HAP-1 (cell line): ENCODE data around the gene TJP2.

Experiments used
- DNase-seq, 2 experiments: peaks; one replicate each; pipeline ENCODE4 v3.0.0-alpha.2; 2016 to 2020; ENCODE audit warnings: low spot score in 2 of 2
- H3K27me3 ChIP-seq: fragments of 250-450 bp; sonication (Bioruptor Pico); 2 replicates; pipeline ENCODE4 v1.5.1; 2020; ENCODE audit warnings: low read depth, mild to moderate bottlenecking, moderate library complexity
- H3K36me3 ChIP-seq: fragments of 250-450 bp; sonication (Bioruptor Pico); replicated peaks from 2 replicates; pipeline ENCODE4 v1.5.1; 2020; ENCODE audit warnings: mild to moderate bottlenecking
- H3K4me1 ChIP-seq: fragments of 250-450 bp; sonication (Bioruptor Pico); 2 replicates; pipeline ENCODE4 v1.5.1; 2020; ENCODE audit warnings: mild to moderate bottlenecking
- H3K4me3 ChIP-seq: fragments of 250-450 bp; sonication (Bioruptor Pico); 2 replicates; pipeline ENCODE4 v1.5.1; 2020; ENCODE audit warnings: mild to moderate bottlenecking, moderate library complexity
- H3K9me3 ChIP-seq: fragments of 250-450 bp; sonication (Bioruptor Pico); 2 replicates; pipeline ENCODE4 v1.5.1; 2020; ENCODE audit warnings: mild to moderate bottlenecking, moderate library complexity
- in situ Hi-C: fragments of 300-500 bp; cut with MboI; formaldehyde crosslinking; loops from 3 replicates; pipeline ENCODE4 v1.14.3; 2020; ENCODE audit warnings: low sequenced_read_pairs, inconsistent platforms, mixed read lengths

The TJP2 gene

GRCh38 chr9:69237702-69238295, 63.7 kb downstream of the TJP2 start:
- Histone ChIP-seq H3K4me3 (no peak overlapping the region), H3K36me3 (peaks cover 18% of the 10 kb centered on the region), H3K27me3 (no peaks in the 10 kb centered on the region), H3K4me1 (no peaks in the 10 kb centered on the region), H3K9me3 (no peaks in the 10 kb centered on the region)
- in situ Hi-C loops, result no loop called here
- DNase-seq, result no peak

- no peaks in the 10 kb centered on the region for H3K27me3 ChIP-seq
- no peaks in the 10 kb centered on the region for H3K4me1 ChIP-seq
- no peak overlapping the region for H3K4me3 ChIP-seq
- peaks cover 12% of the 10 kb centered on the region for H3K36me3 ChIP-seq
- in situ Hi-C loops, result no loop called here
- DNase-seq, result no peak
- no peaks in the 10 kb centered on the region for H3K9me3 ChIP-seq
Observed at GRCh38 chr9:69243116-69243515, 69.0 kb downstream of the TJP2 start.

GRCh38 chr9:69246629-69247028, 72.6 kb downstream of the TJP2 start:
- peaks cover 3% of the 10 kb centered on the region; the same call in 1 of the 2 replicates for H3K36me3 ChIP-seq
- in situ Hi-C loops, result no loop called here
- no peaks in the 10 kb centered on the region for H3K27me3 ChIP-seq

GRCh38 chr9:69248005-69248404, 73.9 kb downstream of the TJP2 start:
- Histone ChIP-seq H3K27me3 (no peaks in the 10 kb centered on the region), H3K4me1 (no peaks in the 10 kb centered on the region), H3K36me3 (peaks cover 6% of the 10 kb centered on the region; the same call in 1 of the 2 replicates), H3K4me3 (no peak overlapping the region), H3K9me3 (no peaks in the 10 kb centered on the region)
- DNase-seq, result no peak
- in situ Hi-C loops, result no loop called here

More at GRCh38 chr9:69246629-69247028, 72.6 kb downstream of the TJP2 start:
- no peak for DNase-seq
- no peaks in the 10 kb centered on the region for H3K4me1 ChIP-seq
- no peak overlapping the region for H3K4me3 ChIP-seq
- H3K9me3 ChIP-seq, result no peaks in the 10 kb centered on the region

- H3K27me3 ChIP-seq, result no peaks in the 10 kb centered on the region
- in situ Hi-C loops, result no loop called here
- H3K36me3 ChIP-seq, result peaks cover 13% of the 10 kb centered on the region; the same call in 1 of the 2 replicates
- DNase-seq, result no peak
- no peaks in the 10 kb centered on the region for H3K4me1 ChIP-seq
- H3K9me3 ChIP-seq, result no peaks in the 10 kb centered on the region
- H3K4me3 ChIP-seq, result no peak overlapping the region
Observed at GRCh38 chr9:69249337-69249736, 75.3 kb downstream of the TJP2 start.

GRCh38 chr9:69250681-69251080, 76.6 kb downstream of the TJP2 start:
- in situ Hi-C loops, result no loop called here
- Histone ChIP-seq H3K36me3 (peaks cover 10% of the 10 kb centered on the region; the same call in 1 of the 2 replicates), H3K4me1 (no peaks in the 10 kb centered on the region), H3K4me3 (no peak overlapping the region), H3K27me3 (no peaks in the 10 kb centered on the region), H3K9me3 (no peaks in the 10 kb centered on the region)
- DNase-seq, result no peak

GRCh38 chr9:69252436-69252835, 78.4 kb downstream of the TJP2 start:
- DNase-seq, result no peak
- Histone ChIP-seq H3K27me3 (no peaks in the 10 kb centered on the region), H3K36me3 (peaks cover 10% of the 10 kb centered on the region; the same call in 1 of the 2 replicates), H3K4me3 (no peak overlapping the region), H3K4me1 (no peaks in the 10 kb centered on the region), H3K9me3 (no peaks in the 10 kb centered on the region)
- in situ Hi-C loops, result no loop called here

- H3K36me3 ChIP-seq, result peaks cover 10% of the 10 kb centered on the region; the same call in 1 of the 2 replicates
- no peaks in the 10 kb centered on the region for H3K4me1 ChIP-seq
- no peaks in the 10 kb centered on the region for H3K27me3 ChIP-seq
- H3K9me3 ChIP-seq, result no peaks in the 10 kb centered on the region
- in situ Hi-C loops, result no loop called here
- no peak overlapping the region for H3K4me3 ChIP-seq
- no peak for DNase-seq
Observed at GRCh38 chr9:69253057-69253456, 79.0 kb downstream of the TJP2 start.

- no peaks in the 10 kb centered on the region for H3K27me3 ChIP-seq
- DNase-seq, result no peak
- peaks cover 10% of the 10 kb centered on the region; the same call in 1 of the 2 replicates for H3K36me3 ChIP-seq
- no peaks in the 10 kb centered on the region for H3K9me3 ChIP-seq
- in situ Hi-C loops, result no loop called here
- H3K4me1 ChIP-seq, result no peaks in the 10 kb centered on the region
- no peak overlapping the region for H3K4me3 ChIP-seq
Observed at GRCh38 chr9:69254223-69254622, 80.1 kb downstream of the TJP2 start.

- in situ Hi-C loops, result no loop called here
- DNase-seq, result no peak
- H3K27me3 ChIP-seq, result no peaks in the 10 kb centered on the region
- no peak overlapping the region for H3K4me3 ChIP-seq
- no peaks in the 10 kb centered on the region for H3K9me3 ChIP-seq
- H3K4me1 ChIP-seq, result no peaks in the 10 kb centered on the region
- peaks cover 10% of the 10 kb centered on the region; the same call in 1 of the 2 replicates for H3K36me3 ChIP-seq
Observed at GRCh38 chr9:69255591-69255990, 81.5 kb downstream of the TJP2 start.

- in situ Hi-C loops, result no loop called here
Observed at GRCh38 chr9:69258551-69258950, 84.5 kb downstream of the TJP2 start.

GRCh38 chr9:69260161-69260560, 86.1 kb downstream of the TJP2 start:
- H3K4me3 ChIP-seq, result no peak overlapping the region
- no peak for DNase-seq
- H3K4me1 ChIP-seq, result no peaks in the 10 kb centered on the region
- no peaks in the 10 kb centered on the region for H3K36me3 ChIP-seq
- peaks cover 26% of the 10 kb centered on the region for H3K27me3 ChIP-seq
- H3K9me3 ChIP-seq, result no peaks in the 10 kb centered on the region
- in situ Hi-C loops, result no loop called here

More at GRCh38 chr9:69258551-69258950, 84.5 kb downstream of the TJP2 start:
- no peak for DNase-seq
- peaks cover 10% of the 10 kb centered on the region for H3K27me3 ChIP-seq
- no peak overlapping the region for H3K4me3 ChIP-seq
- H3K36me3 ChIP-seq, result 0 out of 2 replicates have a peak, but pooled peaks cover 7% of the 10 kb centered on the region
- H3K4me1 ChIP-seq, result no peaks in the 10 kb centered on the region
- H3K9me3 ChIP-seq, result no peaks in the 10 kb centered on the region

- Histone ChIP-seq H3K4me1 (no peaks in the 10 kb centered on the region), H3K36me3 (no peaks in the 10 kb centered on the region), H3K4me3 (no peak overlapping the region), H3K9me3 (no peaks in the 10 kb centered on the region), H3K27me3 (peaks cover 33% of the 10 kb centered on the region)
- DNase-seq, result no peak
- in situ Hi-C loops, result no loop called here
Observed at GRCh38 chr9:69261636-69262035, 87.6 kb downstream of the TJP2 start.

- no peaks in the 10 kb centered on the region; the same call in 1 of the 2 replicates for H3K9me3 ChIP-seq
- H3K4me3 ChIP-seq, result no peak overlapping the region
- no peaks in the 10 kb centered on the region for H3K4me1 ChIP-seq
- no peaks in the 10 kb centered on the region for H3K36me3 ChIP-seq
- DNase-seq, result no peak
- peaks cover 35% of the 10 kb centered on the region for H3K27me3 ChIP-seq
- in situ Hi-C loops, result no loop called here
Observed at GRCh38 chr9:69264526-69264925, 90.4 kb downstream of the TJP2 start.

- peaks cover 41% of the 10 kb centered on the region for H3K27me3 ChIP-seq
- in situ Hi-C loops, result no loop called here
- no peak for DNase-seq
- no peak overlapping the region for H3K4me3 ChIP-seq
- no peaks in the 10 kb centered on the region for H3K4me1 ChIP-seq
- H3K9me3 ChIP-seq, result no peaks in the 10 kb centered on the region; the same call in 1 of the 2 replicates
- H3K36me3 ChIP-seq, result no peaks in the 10 kb centered on the region
Observed at GRCh38 chr9:69265891-69266290, 91.8 kb downstream of the TJP2 start.
